CD14-positive monocyte (primary cell): ENCODE data around the gene ALS2CL. TPM values are rescaled to one million over a fixed set of nuclear protein-coding genes. Genes with fewer than 3 reads are reported as not detected.
A peak's percentile ranks its signal among the peaks of the same experiment; 100 is the strongest.
"Not testable (repeated sequence)": the region's sequence is repeated elsewhere in the genome, so short reads cannot be mapped to it uniquely, and the experiment has no call there.

Experiments
- DNase-seq, 3 donors: peaks; one replicate each; pipeline ENCODE4 v3.0.0-alpha.2; 2011 to 2022
- H2AFZ ChIP-seq: 2 replicates; pipeline ENCODE4 v1.6.0; 2012; ENCODE audit warnings: mild to moderate bottlenecking, low read depth, low read length, inconsistent platforms; ENCODE audit not compliant: insufficient read depth, poor library complexity, severe bottlenecking
- H3K27ac ChIP-seq, 2 donors: 1 replicate in 1 of 2; 2 replicates in 1 of 2; pipeline ENCODE4 v1.5.1; 2012 to 2013; ENCODE audit warnings: low read length in 2 of 2, control low read depth in 1 of 2, inconsistent platforms in 1 of 2, low read depth in 1 of 2, mild to moderate bottlenecking in 1 of 2
- H3K27me3 ChIP-seq, 2 donors: one replicate each; pipeline versions ENCODE4 v1.6.0 to v1.6.1; 2011 to 2013; ENCODE audit warnings: low read length in 2 of 2; ENCODE audit not compliant: control insufficient read depth in 2 of 2, insufficient read depth in 2 of 2
- H3K36me3 ChIP-seq, 2 donors: replicated peaks in 1 of 2; 1 replicate in 1 of 2; 2 replicates in 1 of 2; pipeline versions ENCODE4 v1.5.1 to v1.6.1; 2012 to 2013; ENCODE audit warnings: low read length in 2 of 2, control low read depth in 1 of 2, inconsistent platforms in 1 of 2, mild to moderate bottlenecking in 1 of 2; ENCODE audit not compliant: insufficient read depth in 2 of 2, control insufficient read depth in 1 of 2
- H3K4me1 ChIP-seq, 2 donors: 1 replicate in 1 of 2; 2 replicates in 1 of 2; pipeline versions ENCODE4 v1.5.1 to v1.6.1; 2012 to 2013; ENCODE audit warnings: low read length in 2 of 2, control low read depth in 1 of 2, inconsistent platforms in 1 of 2, mild to moderate bottlenecking in 1 of 2, moderate library complexity in 1 of 2; ENCODE audit not compliant: insufficient read depth in 2 of 2, control insufficient read depth in 1 of 2
- H3K4me2 ChIP-seq: replicated peaks from 2 replicates; pipeline ENCODE3; 2012; ENCODE audit warnings: low read length, moderate library complexity, mild to moderate bottlenecking; ENCODE audit not compliant: poor library complexity, severe bottlenecking; ENCODE audit errors: extremely low read depth
- H3K4me3 ChIP-seq, 3 experiments: fragments of 200-600 bp in 1 of 3; sonication (generic) in 1 of 3; replicated peaks in 1 of 3; 1 replicate in 2 of 3; 2 replicates in 1 of 3; pipeline ENCODE4 v1.5.1; 2011 to 2013; ENCODE audit warnings: low read length in 3 of 3, mild to moderate bottlenecking in 3 of 3, control low read depth in 2 of 3, low read depth in 2 of 3, inconsistent platforms in 1 of 3, moderate library complexity in 1 of 3
- H3K79me2 ChIP-seq: 2 replicates; pipeline ENCODE4 v1.6.0; 2012; ENCODE audit warnings: mild to moderate bottlenecking, control low read depth, inconsistent platforms, low read length, moderate library complexity; ENCODE audit not compliant: insufficient read depth
- H3K9ac ChIP-seq: 2 replicates; pipeline ENCODE4 v1.6.0; 2017; ENCODE audit warnings: low read length, mild to moderate bottlenecking; ENCODE audit not compliant: insufficient read depth, poor library complexity, severe bottlenecking
- H3K9me3 ChIP-seq, 2 donors: replicated peaks in 1 of 2; 1 replicate in 1 of 2; 2 replicates in 1 of 2; pipeline versions ENCODE4 v1.5.1 to v1.6.1; 2012 to 2013; ENCODE audit warnings: low read length in 2 of 2, control low read depth in 1 of 2; ENCODE audit not compliant: control insufficient read depth in 1 of 2, insufficient read depth in 1 of 2
- H4K20me1 ChIP-seq: 2 replicates; pipeline ENCODE4 v1.6.0; 2012; ENCODE audit warnings: mild to moderate bottlenecking, low read length, control low read depth, moderate library complexity; ENCODE audit not compliant: insufficient read depth
- H3K27ac Mint-ChIP-seq, 7 donors: one replicate each; pipeline ENCODE4 v1.8.0; 2020; ENCODE audit warnings: mild to moderate bottlenecking in 7 of 7, mixed read lengths in 7 of 7, moderate library complexity in 6 of 7, inconsistent platforms in 2 of 7
- H3K27me3 Mint-ChIP-seq, 3 donors: one replicate each; pipeline ENCODE4 v1.8.0; 2021 to 2022; ENCODE audit warnings: low read depth in 3 of 3, mild to moderate bottlenecking in 3 of 3, mixed read lengths in 3 of 3, moderate library complexity in 3 of 3, inconsistent platforms in 1 of 3
- H3K36me3 Mint-ChIP-seq, 2 donors: one replicate each; pipeline ENCODE4 v1.8.0; 2020; ENCODE audit warnings: mixed read lengths in 2 of 2, inconsistent platforms in 1 of 2, mild to moderate bottlenecking in 1 of 2
- H3K4me1 Mint-ChIP-seq: one replicate; pipeline ENCODE4 v1.8.0; 2020; ENCODE audit warnings: mild to moderate bottlenecking, mixed read lengths
- H3K4me3 Mint-ChIP-seq, 2 donors: one replicate each; pipeline ENCODE4 v1.8.0; 2020; ENCODE audit warnings: mild to moderate bottlenecking in 2 of 2, mixed read lengths in 2 of 2, moderate library complexity in 1 of 2
- H3K9me3 Mint-ChIP-seq, 7 donors: one replicate each; pipeline ENCODE4 v1.8.0; 2020 to 2022; ENCODE audit warnings: mixed read lengths in 7 of 7, mild to moderate bottlenecking in 6 of 7, moderate library complexity in 6 of 7, inconsistent platforms in 2 of 7
- CTCF ChIP-seq: fragments of 200-600 bp; IDR thresholded peaks from one replicate; pipeline ENCODE4 v1.8.0; 2022; ENCODE audit warnings: antibody characterized with exemption, mild to moderate bottlenecking
- WGBS: methylation state at CpG from one replicate; pipeline ENCODE4 v1.1.5; 2013; ENCODE audit warnings: missing lambda C conversion rate; ENCODE audit not compliant: insufficient coverage; 5-methylcytosine and 5-hydroxymethylcytosine counted together
- intact Hi-C, 2 donors: fragments of 100-400 bp; cut with micrococcal nuclease; formaldehyde crosslinking; loops; one replicate each; pipeline versions ENCODE4 v1.15.0 to v1.15.1; 2023
- polyA minus RNA-seq: library from RNA; depleted of rRNA, polyadenylated mRNA; stranded (reverse); fragments of >200 nt; gene quantifications from 2 replicates; pipeline ENCODE4 v1.2.3, GENCODE V29; 2012
- polyA plus RNA-seq, 3 donors: library from polyadenylated mRNA; depleted of rRNA in 1 of 3; unstranded in 2 of 3; stranded (reverse) in 1 of 3; fragments of 300-500 nt in 2 of 3; fragments of >200 nt in 1 of 3; fragmentation: Illumina TruSeq in 2 of 3; gene quantifications; 1 replicate in 2 of 3; 2 replicates in 1 of 3; pipeline ENCODE4 v1.2.3, GENCODE V29; 2012 to 2021
- total RNA-seq, 12 experiments: library from RNA in 1 of 12; stranded (reverse) in 1 of 12; fragments of 120-200 nt in 1 of 12; gene quantifications; one replicate each; pipeline ENCODE4 v1.2.4 and lab custom pipeline; 2013 to 2026; ENCODE audit warnings: mixed read lengths in 6 of 12, inconsistent platforms in 1 of 12

Gene ALS2CL
- 2.9 TPM for total RNA-seq (2013)
- 1 to 10 TPM in 1 of 3 donors, under 1 TPM in 2; 0.38 to 5.7 (median 0.55) TPM for polyA plus RNA-seq
- polyA minus RNA-seq, result 2.5 and 3.2 TPM in 2 replicates
- total RNA-seq (lab: John Stamatoyannopoulos, UW), result 1.1 to 11.1 (median 4.8) reads per million in 11 experiments

- Histone ChIP-seq H3K4me1 (peaks cover 55 to 63% of the 10 kb centered on the region in 2 donors), H3K36me3 (no peaks in the 10 kb centered on the region), H3K27me3 (peaks cover 0 to 10% of the 10 kb centered on the region in 2 donors), H3K9me3 (no peaks in the 10 kb centered on the region), H3K4me3 (peak within 1 kb of the TSS; percentile 57 to 83 (median 62)), H3K79me2 (no peaks in the 10 kb centered on the region), H4K20me1 (peaks cover 5% of the 10 kb centered on the region), H3K4me2 (peak within 1 kb of the TSS; percentile 98), H3K9ac (peak within 1 kb of the TSS; percentile 72), H2AFZ (peak within 1 kb of the TSS; percentile 97), H3K27ac (peak within 1 kb of the TSS in 1 of 2 donors; percentile 52)
- under 1% methylated on average over 50 of the region's 71 CpGs for WGBS
- no peak for TF ChIP-seq CTCF
- DNase-seq, result peak; percentile 17 to 65 (median 22)
- peaks cover 0 to 2% (median 0%) of the 10 kb centered on the region in 7 donors for H3K9me3 Mint-ChIP-seq
- intact Hi-C loops, result loop anchor here in 1 of 2 donors (10.0 kb wide), 1 partner anchor 282 kb away; the partner anchor contains the start of genes CCDC12 and NBEAL2
- H3K4me3 Mint-ChIP-seq, result peak within 1 kb of the TSS; percentile 89 to 94
- H3K4me1 Mint-ChIP-seq, result peaks cover 58% of the 10 kb centered on the region
- peaks cover 13 to 29% (median 17%) of the 10 kb centered on the region in 3 donors for H3K27me3 Mint-ChIP-seq
- peak within 1 kb of the TSS in 6 of 7 donors; percentile 9 to 87 (median 70) for H3K27ac Mint-ChIP-seq
- peaks cover 4% of the 10 kb centered on the region in 2 donors for H3K36me3 Mint-ChIP-seq
These were observed at the start of gene ALS2CL for GRCh38 chr3:46693038-46693891. Gene ALS2CL (minus strand): TSS chr3:46693679. CDS start chr3:46689440, 4,239 bp downstream.

GRCh38 chr3:46742992-46743585, 49.6 kb upstream of the ALS2CL start:
- Histone ChIP-seq H3K4me2 (no peak overlapping the region), H3K36me3 (no peaks in the 10 kb centered on the region), H3K4me1 (no peaks in the 10 kb centered on the region), H3K4me3 (no peak overlapping the region), H4K20me1 (no peaks in the 10 kb centered on the region), H3K27ac (no peak overlapping the region), H3K27me3 (no peaks in the 10 kb centered on the region), H3K9me3 (no peaks in the 10 kb centered on the region), H3K9ac (no peak overlapping the region), H3K79me2 (no peaks in the 10 kb centered on the region), H2AFZ (no peak overlapping the region)
- Mint-ChIP-seq H3K27ac (no peak overlapping the region), H3K4me1 (no peaks in the 10 kb centered on the region), H3K9me3 (peaks cover 0 to 3% (median 2%) of the 10 kb centered on the region in 7 donors), H3K4me3 (no peak overlapping the region), H3K27me3 (peaks cover 0 to 3% (median 2%) of the 10 kb centered on the region in 3 donors), H3K36me3 (no peaks in the 10 kb centered on the region)
- intact Hi-C loops, result no loop called here
- 63% methylated on average over 11 of the region's 12 CpGs for WGBS
- DNase-seq, result no peak
- no peak for TF ChIP-seq CTCF

GRCh38 chr3:46739565-46739964, 46.1 kb upstream of the ALS2CL start:
- no CpG with 5 or more reads among the region's 3 CpGs for WGBS
- intact Hi-C loops, H4K20me1 ChIP-seq, H3K27ac ChIP-seq, H3K4me1 ChIP-seq, H3K4me3 ChIP-seq, H3K9ac ChIP-seq, H3K36me3 Mint-ChIP-seq, H3K4me2 ChIP-seq, H3K79me2 ChIP-seq, H3K36me3 ChIP-seq, H3K27ac Mint-ChIP-seq, H3K27me3 ChIP-seq, H3K4me3 Mint-ChIP-seq, DNase-seq, H3K9me3 ChIP-seq, H2AFZ ChIP-seq, H3K9me3 Mint-ChIP-seq, H3K4me1 Mint-ChIP-seq, H3K27me3 Mint-ChIP-seq: not testable (repeated sequence)
